ENCODE data around the gene COA1.

- no peak for TF ChIP-seq CTCF (IDR thresholded peaks at IDR 0.05)
- no peak for TF ChIP-seq POLR2A (IDR thresholded peaks at IDR 0.05)
Measured at GRCh38 chr7:43753843-43754242, 24.5 kb upstream of the COA1 start.

Data from esophagus squamous epithelium (tissue), 4 donors.